SU-DHL-6 (cell line): ENCODE measurements around the gene CNNM1.

Experiments
- H2AFZ ChIP-seq: fragments of 200-600 bp; sonication (generic); 2 replicates; pipeline ENCODE4 v1.6.1; 2014; ENCODE audit warnings: low read depth, mild to moderate bottlenecking, moderate library complexity, mixed read lengths, antibody characterized with exemption, low read length; ENCODE audit not compliant: severe bottlenecking
- H3F3A ChIP-seq: fragments of 200-600 bp; shearing (Covaris generic); 2 replicates; pipeline ENCODE4 v1.6.0; 2016; ENCODE audit warnings: antibody characterized with exemption, mild to moderate bottlenecking; ENCODE audit not compliant: insufficient read depth
- H3K27ac ChIP-seq: fragments of 200-600 bp; sonication (generic); 2 replicates; pipeline ENCODE4 v1.5.1; 2016; ENCODE audit warnings: low read depth, mild to moderate bottlenecking, low read length, moderate library complexity, mixed read lengths
- H3K27me3 ChIP-seq: fragments of 200-600 bp; sonication (generic), shearing (Covaris generic); 2 replicates; pipeline ENCODE4 v1.6.0; 2014; ENCODE audit warnings: mild to moderate bottlenecking, low read length
- H3K36me3 ChIP-seq: fragments of 200-600 bp; sonication (generic); 2 replicates; pipeline ENCODE4 v1.6.1; 2014; ENCODE audit warnings: mild to moderate bottlenecking, low read length, mixed read lengths
- H3K4me2 ChIP-seq: fragments of 300-600, 200-600 bp; shearing (Covaris generic), sonication (generic); 2 replicates; pipeline ENCODE4 v1.6.0; 2014; ENCODE audit warnings: low read length, low read depth, mild to moderate bottlenecking; ENCODE audit not compliant: poor library complexity, severe bottlenecking
- H3K4me3 ChIP-seq: fragments of 200-600 bp; sonication (generic); 2 replicates; pipeline ENCODE4 v1.5.1; 2014; ENCODE audit warnings: antibody characterized with exemption, low read length, mild to moderate bottlenecking, mixed read lengths; ENCODE audit not compliant: insufficient read depth, poor library complexity, severe bottlenecking
- H3K79me2 ChIP-seq: fragments of 200-600 bp; sonication (generic); 2 replicates; pipeline ENCODE4 v1.6.1; 2014; ENCODE audit warnings: mild to moderate bottlenecking, low read length, moderate library complexity; ENCODE audit not compliant: insufficient read depth
- H3K9ac ChIP-seq: fragments of 200-600 bp; sonication (generic); 2 replicates; pipeline ENCODE4 v1.7.0; 2014; ENCODE audit warnings: mild to moderate bottlenecking, low read length
- H3K9me2 ChIP-seq: fragments of 200-600 bp; sonication (generic); replicated peaks from 2 replicates; pipeline ENCODE4 v1.6.1; 2014; ENCODE audit warnings: low read length; ENCODE audit not compliant: insufficient read depth
- H3K9me3 ChIP-seq: fragments of 200-600 bp; sonication (generic); 2 replicates; pipeline ENCODE4 v1.6.1; 2014; ENCODE audit warnings: low read length, mixed read lengths; ENCODE audit not compliant: insufficient read depth
- H4K20me1 ChIP-seq: fragments of 200-600 bp; sonication (generic); 2 replicates; pipeline ENCODE4 v1.6.1; 2014; ENCODE audit warnings: low read depth, mild to moderate bottlenecking, antibody characterized with exemption, low read length, moderate library complexity, mixed read lengths
- CTCF ChIP-seq: fragments of 200-600 bp; sonication (generic); IDR thresholded peaks from one replicate; pipeline ENCODE4 v1.5.1; 2017; ENCODE audit warnings: antibody characterized with exemption, mild to moderate bottlenecking, low read length, moderate library complexity; ENCODE audit not compliant: insufficient read depth, poor library complexity, severe bottlenecking
- EZH2phosphoT487 ChIP-seq: fragments of 200-600 bp; sonication (generic), shearing (Covaris generic); conservative IDR thresholded peaks from 2 replicates; pipeline ENCODE4 v1.6.1; 2018; ENCODE audit warnings: mild to moderate bottlenecking, antibody characterized with exemption, low read length, moderate library complexity, mixed read lengths

The CNNM1 gene

GRCh38 chr10:99430116-99430450 lies 100.9 kb downstream of the CNNM1 start:
- H3K4me3 ChIP-seq: peak overlapping the region; percentile 73
- peak overlapping the region; percentile 67 for H3K4me2 ChIP-seq
- TF ChIP-seq CTCF (no peak), EZH2phosphoT487 (no peak)
- H3K27me3 ChIP-seq: no peaks in the 10 kb centered on the region
- H3K9me3 ChIP-seq: no peaks in the 10 kb centered on the region
- peak overlapping the region; percentile 78 for H3K9ac ChIP-seq
- no peaks in the 10 kb centered on the region for H3K9me2 ChIP-seq
- H4K20me1 ChIP-seq: no peaks in the 10 kb centered on the region
- 0 out of 2 replicates have a peak, but pooled peaks cover 6% of the 10 kb centered on the region for H3F3A ChIP-seq
- H3K36me3 ChIP-seq: no peaks in the 10 kb centered on the region
- peak overlapping the region; percentile 50 for H3K27ac ChIP-seq
- H3K79me2 ChIP-seq: peaks cover 44% of the 10 kb centered on the region
- peak overlapping the region; percentile 49 for H2AFZ ChIP-seq

GRCh38 chr10:99430451-99431189 lies 101.5 kb downstream of the CNNM1 start, which contains the start of gene GOT1:
Gene GOT1 (minus strand): TSS chr10:99430624. CDS start chr10:99430565, 59 bp downstream.
- TF ChIP-seq EZH2phosphoT487 (no peak), CTCF (no peak)
- Histone ChIP-seq H3K9me3 (no peaks in the 10 kb centered on the region), H4K20me1 (no peaks in the 10 kb centered on the region), H3K9me2 (no peaks in the 10 kb centered on the region), H3F3A (0 out of 2 replicates have a peak, but pooled peaks cover 7% of the 10 kb centered on the region), H3K9ac (peak within 1 kb of the TSS; percentile 78), H3K27ac (peak within 1 kb of the TSS; percentile 50), H3K79me2 (peaks cover 44% of the 10 kb centered on the region), H3K4me3 (peak within 1 kb of the TSS; percentile 76), H3K36me3 (no peaks in the 10 kb centered on the region), H2AFZ (peak within 1 kb of the TSS; percentile 78), H3K4me2 (peak within 1 kb of the TSS; percentile 85), H3K27me3 (no peaks in the 10 kb centered on the region)

DNA sequence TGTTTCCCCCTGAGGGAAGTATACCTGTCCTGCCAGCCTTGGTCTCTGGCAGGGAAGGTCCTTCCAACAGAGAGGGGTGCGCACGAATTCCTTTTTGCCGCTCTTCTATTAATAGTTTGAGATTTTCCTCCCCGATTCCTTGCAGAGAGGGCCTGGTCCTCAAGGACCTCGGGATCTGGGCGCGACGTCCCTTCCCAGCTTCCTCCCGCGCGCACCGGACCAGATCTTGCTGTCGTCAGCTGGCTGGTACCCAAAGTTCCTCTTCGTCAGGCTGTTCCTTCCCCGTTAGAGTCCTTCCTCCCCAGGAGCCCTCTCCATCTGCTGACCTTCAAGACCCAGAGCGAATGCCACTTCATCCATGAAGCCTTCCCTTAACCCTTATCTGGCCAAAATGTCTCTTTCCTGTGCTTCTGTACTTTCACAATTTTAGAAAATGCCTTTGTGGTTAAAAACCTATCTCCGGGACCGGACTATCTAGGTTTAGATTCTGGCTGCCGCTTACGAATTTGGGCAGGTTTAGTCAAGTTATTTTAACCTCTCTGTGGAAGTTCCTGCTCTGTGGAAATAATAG lies 102.1 kb downstream of the CNNM1 start:
- H3K27me3 ChIP-seq: no peaks in the 10 kb centered on the region
- no peaks in the 10 kb centered on the region for H3K9me3 ChIP-seq
- peak overlapping the region; percentile 38; the same call in 1 of the 2 replicates for H3K27ac ChIP-seq
- H3K4me3 ChIP-seq: peak overlapping the region; percentile 76
- H3K79me2 ChIP-seq: peaks cover 40% of the 10 kb centered on the region
- peak overlapping the region; percentile 85 for H3K4me2 ChIP-seq
- H3K9ac ChIP-seq: peak overlapping the region; percentile 78
- no peaks in the 10 kb centered on the region for H3K9me2 ChIP-seq
- TF ChIP-seq CTCF: no peak
- TF ChIP-seq EZH2phosphoT487: no peak
- H3K36me3 ChIP-seq: no peaks in the 10 kb centered on the region
- H2AFZ ChIP-seq: peak overlapping the region; percentile 78
- 0 out of 2 replicates have a peak, but pooled peaks cover 7% of the 10 kb centered on the region for H3F3A ChIP-seq
- no peaks in the 10 kb centered on the region for H4K20me1 ChIP-seq
